Smooth muscle cell (in vitro differentiated cells): ENCODE data around the gene CHCHD6. TPM values are rescaled to one million over a fixed set of nuclear protein-coding genes. Genes with fewer than 3 reads are reported as not detected.

Source experiments
- DNase-seq: peaks from one replicate; lab custom pipeline; 2025; ENCODE audit not compliant: unreplicated experiment; lab: John Stamatoyannopoulos, UW
- H2AFZ ChIP-seq: fragments of 200-600 bp; sonication (generic); 2 replicates; pipeline ENCODE4 v1.6.0; 2016; ENCODE audit warnings: antibody characterized with exemption, low read depth, mild to moderate bottlenecking
- H3F3A ChIP-seq: fragments of 200-600 bp; sonication (generic); 2 replicates; pipeline ENCODE4 v1.6.0; 2017; ENCODE audit warnings: antibody characterized with exemption, low read depth
- H3K27ac ChIP-seq: fragments of 200-600 bp; sonication (generic); 2 replicates; pipeline ENCODE4 v1.5.1; 2016; ENCODE audit warnings: low read depth, mild to moderate bottlenecking
- H3K27me3 ChIP-seq: fragments of 200-600 bp; sonication (generic); 2 replicates; pipeline ENCODE4 v1.6.1; 2016; ENCODE audit warnings: low read depth, mild to moderate bottlenecking
- H3K36me3 ChIP-seq: fragments of 200-600 bp; sonication (generic); 2 replicates; pipeline ENCODE4 v1.5.1; 2016; ENCODE audit warnings: low read depth
- H3K4me1 ChIP-seq: fragments of 200-600 bp; sonication (generic); 2 replicates; pipeline ENCODE4 v1.5.1; 2016; ENCODE audit warnings: low read depth
- H3K4me2 ChIP-seq: fragments of 200-600 bp; sonication (generic); 2 replicates; pipeline ENCODE4 v1.6.0; 2016; ENCODE audit warnings: mild to moderate bottlenecking
- H3K4me3 ChIP-seq: fragments of 200-600 bp; sonication (generic); 2 replicates; pipeline ENCODE4 v1.5.1; 2016; ENCODE audit warnings: mild to moderate bottlenecking
- H3K79me2 ChIP-seq: fragments of 200-600 bp; sonication (generic); 2 replicates; pipeline ENCODE4 v1.6.0; 2016; ENCODE audit warnings: low read depth, mild to moderate bottlenecking
- H3K9ac ChIP-seq: fragments of 200-600 bp; sonication (generic); 2 replicates; pipeline ENCODE4 v1.6.0; 2016; ENCODE audit warnings: low read depth
- H3K9me3 ChIP-seq: fragments of 200-600 bp; sonication (generic); replicated peaks from 2 replicates; pipeline ENCODE4 v1.5.1; 2016; ENCODE audit warnings: low read depth
- H4K20me1 ChIP-seq: fragments of 200-600 bp; sonication (generic); 2 replicates; pipeline ENCODE4 v1.6.0; 2016; ENCODE audit warnings: low read depth
- CTCF ChIP-seq: fragments of 200-600 bp; sonication (generic); IDR thresholded peaks from 2 replicates; pipeline ENCODE4 v1.5.1; 2017; ENCODE audit warnings: borderline replicate concordance, mild to moderate bottlenecking, antibody characterized with exemption; ENCODE audit not compliant: insufficient read depth, poor library complexity, severe bottlenecking
- WGBS: methylation state at CpG from one replicate; pipeline ENCODE4 v1.1.7; 2016; ENCODE audit warnings: low lambda C conversion rate; 5-methylcytosine and 5-hydroxymethylcytosine counted together
- polyA plus RNA-seq: library from polyadenylated mRNA; unstranded; fragments of >200 nt; fragmentation: Nextera tagmentation; extraction: Ambion mirVana; gene quantifications from 2 replicates; pipeline ENCODE4 v1.2.1, GENCODE V29; 2016
- total RNA-seq: library from RNA; depleted of rRNA; stranded (reverse); fragments of >200 nt; gene quantifications from 2 replicates; pipeline ENCODE4 v1.2.3, GENCODE V29; 2014

The CHCHD6 gene
- total and polyA plus RNA-seq, 2 experiments from 2014 or later = 6.7 to 27.2 TPM

DNA sequence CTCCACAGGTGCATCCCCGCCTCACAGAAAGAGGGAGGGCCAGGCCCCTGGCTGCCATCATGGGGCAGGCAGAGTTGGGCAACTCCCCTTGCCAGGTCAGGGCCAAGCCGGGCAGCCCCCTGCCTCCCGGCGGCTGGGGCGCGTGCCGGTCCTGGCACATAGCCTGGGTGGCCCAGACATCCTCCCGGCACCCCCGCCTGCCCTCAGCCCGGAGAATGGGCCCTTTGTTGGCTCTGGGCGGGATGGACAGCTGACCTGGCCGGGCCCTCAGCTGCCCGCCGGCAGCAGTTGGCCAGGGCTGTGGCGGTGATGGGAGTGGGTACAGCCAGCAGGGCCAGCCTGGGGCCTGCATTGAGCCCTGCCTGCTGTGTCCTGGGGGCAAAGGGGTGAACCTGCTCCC lies 295.3 kb downstream of the CHCHD6 start:
- peaks cover 14% of the 10 kb centered on the region for H3K4me1 ChIP-seq
- H2AFZ ChIP-seq = no peak overlapping the region
- H3K4me2 ChIP-seq = no peak overlapping the region
- H3K79me2 ChIP-seq = peaks cover 68% of the 10 kb centered on the region
- no peak for TF ChIP-seq CTCF
- DNase-seq = no peak
- H3K4me3 ChIP-seq = no peak overlapping the region
- no peaks in the 10 kb centered on the region for H3K9me3 ChIP-seq
- no peak overlapping the region for H3K27ac ChIP-seq
- 99% methylated on average over 15 of the region's 15 CpGs for WGBS
- H3K9ac ChIP-seq = no peak overlapping the region
- H3K36me3 ChIP-seq = no peaks in the 10 kb centered on the region
- no peaks in the 10 kb centered on the region for H3K27me3 ChIP-seq
- no peaks in the 10 kb centered on the region for H3F3A ChIP-seq
- H4K20me1 ChIP-seq = peaks cover 76% of the 10 kb centered on the region

GRCh38 chr3:127000119-127000518 lies 296.1 kb downstream of the CHCHD6 start:
- Histone ChIP-seq H3K9ac (no peak overlapping the region), H3K4me3 (no peak overlapping the region), H3K4me2 (no peak overlapping the region), H3K9me3 (no peaks in the 10 kb centered on the region), H3F3A (no peaks in the 10 kb centered on the region), H4K20me1 (peaks cover 68% of the 10 kb centered on the region), H3K79me2 (peaks cover 61% of the 10 kb centered on the region), H3K36me3 (no peaks in the 10 kb centered on the region), H3K4me1 (peaks cover 14% of the 10 kb centered on the region), H2AFZ (no peak overlapping the region), H3K27ac (no peak overlapping the region), H3K27me3 (no peaks in the 10 kb centered on the region)
- TF ChIP-seq CTCF = no peak
- 96% methylated on average over 15 of the region's 15 CpGs for WGBS
- no peak for DNase-seq

DNA sequence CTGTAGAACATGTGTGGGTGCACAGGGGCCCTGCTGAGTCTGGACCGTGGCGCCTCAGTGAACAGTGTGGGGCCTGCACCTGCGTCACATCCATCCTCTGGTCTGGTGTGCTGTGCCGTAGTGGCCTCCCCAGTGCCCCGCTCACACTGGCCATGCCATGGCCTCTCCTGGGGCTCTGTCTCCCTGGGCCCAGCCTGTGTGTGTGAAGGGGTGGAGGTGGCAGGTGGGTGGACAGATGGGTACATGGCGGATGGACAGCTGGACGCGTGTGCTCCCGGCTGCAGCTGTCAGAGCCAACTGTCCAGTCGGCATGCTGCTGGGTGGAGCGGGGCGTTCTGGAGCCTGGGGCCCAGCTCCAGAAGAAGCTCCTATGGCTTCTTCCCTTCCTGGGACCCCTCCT lies 296.7 kb downstream of the CHCHD6 start:
- no peak overlapping the region for H2AFZ ChIP-seq
- H4K20me1 ChIP-seq = peaks cover 62% of the 10 kb centered on the region
- peaks cover 54% of the 10 kb centered on the region for H3K79me2 ChIP-seq
- H3F3A ChIP-seq = no peaks in the 10 kb centered on the region
- H3K9ac ChIP-seq = no peak overlapping the region
- no peak for DNase-seq
- no peaks in the 10 kb centered on the region for H3K27me3 ChIP-seq
- no peaks in the 10 kb centered on the region for H3K36me3 ChIP-seq
- TF ChIP-seq CTCF = no peak
- H3K9me3 ChIP-seq = no peaks in the 10 kb centered on the region
- H3K4me3 ChIP-seq = no peak overlapping the region
- no peak overlapping the region for H3K4me2 ChIP-seq
- H3K4me1 ChIP-seq = peaks cover 14% of the 10 kb centered on the region
- 98% methylated on average over 12 of the region's 12 CpGs for WGBS
- H3K27ac ChIP-seq = no peak overlapping the region

GRCh38 chr3:127001486-127002194 lies 297.6 kb downstream of the CHCHD6 start:
- Histone ChIP-seq H3K4me2 (peak overlapping the region; percentile 78), H3K4me3 (no peak overlapping the region), H3K9me3 (no peaks in the 10 kb centered on the region), H3K27me3 (no peaks in the 10 kb centered on the region), H3K36me3 (no peaks in the 10 kb centered on the region), H3K27ac (peak overlapping the region; percentile 55), H3K79me2 (peaks cover 47% of the 10 kb centered on the region), H4K20me1 (peaks cover 60% of the 10 kb centered on the region), H3K9ac (no peak overlapping the region), H2AFZ (no peak overlapping the region), H3K4me1 (peaks cover 14% of the 10 kb centered on the region), H3F3A (no peaks in the 10 kb centered on the region)
- DNase-seq = no peak
- no peak for TF ChIP-seq CTCF
- 65% methylated on average over 23 of the region's 23 CpGs for WGBS
